T-helper 2 cell (primary cell): ENCODE measurements around the gene MS4A5.
"Not testable (repeated sequence)": the region's sequence is repeated elsewhere in the genome, so short reads cannot be mapped to it uniquely, and the experiment has no call there.

Source experiments
- DNase-seq, 5 experiments: peaks; one replicate each; pipeline versions ENCODE4 v3.0.0 to v3.0.0-alpha.2; 2012 to 2022
- total RNA-seq, 2 donors: gene quantifications; one replicate each; lab custom pipeline; 2026; lab: John Stamatoyannopoulos, UW

The MS4A5 gene
- 0 reads per million in 2 donors for total RNA-seq

- DNase-seq: no peak
Observed at GRCh38 chr11:60429272-60429671, at the start of gene MS4A5. TSS of gene MS4A5 (plus strand) at chr11:60429572. CDS start at chr11:60429675, 103 bp downstream.

GRCh38 chr11:60389279-60389910, 40.0 kb upstream of the MS4A5 start:
- DNase-seq: no peak

GRCh38 chr11:60390419-60390818, 39.0 kb upstream of the MS4A5 start:
- DNase-seq: no peak

- DNase-seq: no peak
Observed at GRCh38 chr11:60392361-60392760, 37.0 kb upstream of the MS4A5 start.

- DNase-seq: no peak
Observed at GRCh38 chr11:60393016-60393415, 36.4 kb upstream of the MS4A5 start.

GRCh38 chr11:60394666-60395380, 34.5 kb upstream of the MS4A5 start:
- DNase-seq: no peak

- DNase-seq: no peak
Observed at GRCh38 chr11:60396382-60396781, 33.0 kb upstream of the MS4A5 start, which contains the start of gene MS4A14. TSS of gene MS4A14 (plus strand) at chr11:60396459. CDS start at chr11:60396579, 120 bp downstream.

- no peak for DNase-seq
Observed at GRCh38 chr11:60396799-60397198, 32.6 kb upstream of the MS4A5 start.

GRCh38 chr11:60420015-60420414, 9.4 kb upstream of the MS4A5 start:
- no peak for DNase-seq

GRCh38 chr11:60422609-60423008, 6.8 kb upstream of the MS4A5 start:
- DNase-seq: no peak

GRCh38 chr11:60428517-60428916, 855 bp upstream of the MS4A5 start:
- peak in 1 of 5 experiments; percentile 16 for DNase-seq

GRCh38 chr11:60431251-60431650, 1.9 kb downstream of the MS4A5 start:
- DNase-seq: no peak

- no peak for DNase-seq
Observed at GRCh38 chr11:60433401-60433800, 4.0 kb downstream of the MS4A5 start.

GRCh38 chr11:60447070-60447469, 17.7 kb downstream of the MS4A5 start:
- no peak for DNase-seq

GRCh38 chr11:60447846-60448245, 18.5 kb downstream of the MS4A5 start:
- no peak for DNase-seq

- not testable (repeated sequence) for DNase-seq
Observed at GRCh38 chr11:60451185-60451584, 21.8 kb downstream of the MS4A5 start.

- no peak for DNase-seq
Observed at GRCh38 chr11:60454212-60454611, 24.8 kb downstream of the MS4A5 start.

- peak in 2 of 5 experiments; percentile 9 to 31 for DNase-seq
Observed at GRCh38 chr11:60455531-60456042, 26.2 kb downstream of the MS4A5 start, which contains the start of gene MS4A1. TSS of gene MS4A1 (plus strand) at chr11:60455847. CDS start at chr11:60462375, 6,528 bp downstream.

- no peak for DNase-seq
Observed at GRCh38 chr11:60457576-60457975, 28.2 kb downstream of the MS4A5 start.

GRCh38 chr11:60459345-60459744, 30.0 kb downstream of the MS4A5 start:
- no peak for DNase-seq

GRCh38 chr11:60468829-60469228, 39.5 kb downstream of the MS4A5 start:
- DNase-seq: no peak

- no peak for DNase-seq
Observed at GRCh38 chr11:60469723-60470122, 40.4 kb downstream of the MS4A5 start.

- DNase-seq: peak in 1 of 5 experiments; percentile 34
Observed at GRCh38 chr11:60477035-60477445, 47.7 kb downstream of the MS4A5 start.

- peak in 1 of 5 experiments; percentile 9 for DNase-seq
Observed at GRCh38 chr11:60482361-60482760, 53.0 kb downstream of the MS4A5 start.
